Muscle of leg (tissue), 11 donors: ENCODE results near the gene UFC1. TPM values are rescaled to one million over a fixed set of nuclear protein-coding genes. Genes with fewer than 3 reads are reported as not detected.

ENCODE experiments used
- DNase-seq: peaks from one replicate; pipeline ENCODE4 v3.0.0; 2013
- H3K27ac ChIP-seq: one replicate; pipeline ENCODE4 v1.5.1; 2013; ENCODE audit warnings: mild to moderate bottlenecking, low read length, control low read depth
- H3K27me3 ChIP-seq: one replicate; pipeline ENCODE4 v1.6.1; 2013; ENCODE audit warnings: low read length; ENCODE audit not compliant: control insufficient read depth, insufficient read depth
- H3K36me3 ChIP-seq: one replicate; pipeline ENCODE4 v1.6.1; 2013; ENCODE audit warnings: low read length; ENCODE audit not compliant: control insufficient read depth, insufficient read depth
- H3K4me1 ChIP-seq: one replicate; pipeline ENCODE4 v1.6.1; 2013; ENCODE audit warnings: low read length; ENCODE audit not compliant: control insufficient read depth, insufficient read depth
- H3K4me3 ChIP-seq: one replicate; pipeline ENCODE4 v1.5.1; 2013; ENCODE audit warnings: low read length, control low read depth
- H3K9me3 ChIP-seq: replicated peaks from 2 replicates; pipeline ENCODE4 v1.6.1; 2013; ENCODE audit warnings: low read depth, low read length; ENCODE audit not compliant: control insufficient read depth
- WGBS: methylation state at CpG from one replicate; pipeline ENCODE4 v1.1.5; 2013; ENCODE audit warnings: missing lambda C conversion rate; ENCODE audit not compliant: insufficient coverage; 5-methylcytosine and 5-hydroxymethylcytosine counted together
- polyA plus RNA-seq, 8 donors: library from polyadenylated mRNA; unstranded; fragments of 120-200 nt; gene quantifications; one replicate each; pipeline versions ENCODE4 v1.2.1 to v1.2.3, GENCODE V29; 2013; ENCODE audit warnings: inconsistent platforms in 1 of 8, low replicate concordance in 1 of 8; ENCODE audit not compliant: insufficient read length in 8 of 8, insufficient read depth in 1 of 8
- total RNA-seq: library from RNA; stranded (reverse); fragments of 120-200 nt; gene quantifications from one replicate; pipeline ENCODE4 v1.2.4, GENCODE V29; 2013

The UFC1 gene
- total and polyA plus RNA-seq, 9 donors, result 79.8 to 132 (median 104) TPM

DNA sequence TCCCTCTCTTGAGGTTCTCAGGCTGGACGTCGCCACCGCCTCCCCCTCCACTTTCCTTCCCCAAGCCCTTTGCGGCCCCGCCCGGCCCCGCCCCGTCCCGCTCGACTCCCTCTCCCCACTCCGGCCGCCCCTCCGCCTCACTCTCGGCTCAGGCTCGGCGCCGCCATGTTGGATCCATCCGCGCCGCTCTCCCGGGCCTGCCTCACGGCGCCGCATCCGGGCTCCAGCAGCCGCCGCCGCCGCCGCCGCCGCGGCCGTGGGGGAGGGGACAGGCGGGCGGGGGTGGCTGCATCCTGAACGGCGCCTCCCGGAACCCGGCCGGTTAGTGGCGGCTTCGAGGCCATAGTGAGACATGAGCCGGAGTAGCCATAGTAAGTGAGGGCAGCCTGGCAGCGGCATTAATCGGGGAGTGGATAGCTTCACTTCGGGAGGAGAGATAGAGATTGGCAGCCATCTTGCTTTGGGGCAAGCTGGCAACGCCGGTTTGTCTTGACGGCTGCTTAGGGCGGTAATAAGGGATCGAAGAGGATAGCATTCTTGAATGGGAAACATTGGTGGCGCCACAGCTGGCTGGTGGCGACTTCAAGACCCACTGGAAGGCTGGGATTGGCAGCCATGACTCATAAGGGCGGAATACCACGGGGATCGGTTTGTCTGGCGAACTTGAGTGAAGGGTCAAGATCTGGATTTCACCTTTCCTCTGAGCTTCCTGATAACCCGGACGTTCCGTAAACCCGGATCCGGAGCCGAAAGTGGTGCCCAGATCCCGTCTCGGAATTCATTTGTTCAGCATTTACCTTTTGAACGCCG, 21.2 kb upstream of the UFC1 start, which contains the start of gene DEDD:
TSS of gene DEDD (minus strand) at position 258 of the 810 bp plus-strand sequence. CDS start 8,205 bp downstream, outside the sequence.
- WGBS, result under 1% methylated on average over 46 of the region's 68 CpGs
- DNase-seq, result peak; percentile 99
- Histone ChIP-seq H3K36me3 (peaks cover 21% of the 10 kb centered on the region), H3K27ac (peak within 1 kb of the TSS; percentile 96), H3K27me3 (no peaks in the 10 kb centered on the region), H3K9me3 (no peaks in the 10 kb centered on the region), H3K4me3 (peak within 1 kb of the TSS; percentile 68), H3K4me1 (peaks cover 33% of the 10 kb centered on the region)

DNA sequence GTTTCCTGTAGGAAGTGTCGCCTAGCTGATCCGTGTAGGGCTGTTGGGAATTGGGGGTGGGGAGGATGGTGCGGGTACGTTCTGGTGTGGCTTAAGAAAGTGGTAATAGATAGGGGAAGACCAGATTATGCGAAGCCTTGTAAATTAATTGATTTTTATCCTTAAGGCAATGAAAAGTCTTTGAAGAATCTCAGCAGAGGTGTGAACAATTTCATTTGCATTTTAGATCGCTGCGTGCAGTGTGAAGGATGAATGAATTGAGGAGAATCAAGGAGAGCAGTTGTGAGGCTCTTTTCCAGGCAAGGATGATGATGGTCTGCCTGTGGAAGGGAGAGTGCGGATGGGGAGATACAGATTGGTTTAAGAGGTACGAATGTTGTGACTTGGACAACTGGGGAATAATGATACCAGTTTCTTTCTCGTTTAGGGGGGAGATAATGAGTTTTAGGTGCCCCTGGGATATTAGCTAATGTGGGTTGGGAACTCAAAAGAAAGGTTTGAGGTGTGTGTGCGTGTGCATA, 20.5 kb upstream of the UFC1 start:
- H3K9me3 ChIP-seq, result no peaks in the 10 kb centered on the region
- H3K4me1 ChIP-seq, result peaks cover 34% of the 10 kb centered on the region
- DNase-seq, result no peak
- 2% methylated on average over 11 of the region's 11 CpGs for WGBS
- H3K27ac ChIP-seq, result peak overlapping the region; percentile 96
- H3K36me3 ChIP-seq, result peaks cover 15% of the 10 kb centered on the region
- peak overlapping the region; percentile 68 for H3K4me3 ChIP-seq
- H3K27me3 ChIP-seq, result no peaks in the 10 kb centered on the region

DNA sequence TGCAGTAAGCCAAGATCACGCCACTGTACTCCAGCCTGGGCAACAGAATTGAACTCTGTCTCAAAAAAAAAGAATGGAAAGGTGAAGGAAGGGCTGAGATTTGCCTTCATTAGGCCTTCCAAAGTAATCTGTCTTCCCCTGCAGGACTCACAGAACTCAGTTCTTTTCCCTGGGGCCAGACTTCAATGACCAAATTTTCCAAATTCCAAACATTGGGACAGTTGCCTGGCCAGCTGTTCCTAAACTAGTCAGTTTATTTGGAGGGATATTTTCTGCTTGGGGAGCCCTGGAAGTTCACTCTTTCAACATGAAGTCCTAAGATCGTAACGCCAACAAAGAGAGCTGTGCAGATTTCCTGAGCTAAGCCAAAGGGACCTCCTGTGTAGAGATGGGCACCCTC, 15.9 kb upstream of the UFC1 start:
- H3K4me1 ChIP-seq, result peaks cover 17% of the 10 kb centered on the region
- no peaks in the 10 kb centered on the region for H3K27me3 ChIP-seq
- H3K36me3 ChIP-seq, result no peaks in the 10 kb centered on the region
- 33% methylated on average over 1 of the region's 3 CpGs for WGBS
- H3K9me3 ChIP-seq, result no peaks in the 10 kb centered on the region
- H3K4me3 ChIP-seq, result no peak overlapping the region
- H3K27ac ChIP-seq, result peak overlapping the region; percentile 4
- peak; percentile 80 for DNase-seq

DNA sequence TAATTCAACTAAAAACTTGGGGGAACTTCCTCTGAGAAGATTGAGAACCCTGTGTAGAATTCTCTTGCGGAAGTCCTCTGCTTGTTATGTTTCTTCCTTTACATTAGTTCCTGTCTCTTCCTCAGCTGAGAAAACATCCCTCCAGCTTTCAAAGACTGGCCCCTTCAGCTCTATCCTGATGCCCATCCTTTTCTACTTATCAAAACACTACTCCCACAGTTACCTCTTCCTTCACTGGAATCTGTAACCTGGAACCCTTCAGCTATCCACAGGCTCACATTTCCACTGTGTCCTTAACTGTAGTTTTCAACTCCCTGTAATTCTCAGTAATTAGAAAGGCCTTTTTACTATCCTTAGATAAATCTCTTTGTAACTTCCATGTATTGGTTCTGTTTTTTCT, 15.3 kb upstream of the UFC1 start:
- Histone ChIP-seq H3K27me3 (no peaks in the 10 kb centered on the region), H3K27ac (no peak overlapping the region), H3K36me3 (no peaks in the 10 kb centered on the region), H3K9me3 (no peaks in the 10 kb centered on the region), H3K4me1 (peaks cover 16% of the 10 kb centered on the region), H3K4me3 (no peak overlapping the region)
- no peak for DNase-seq
- 67% methylated on average over 1 of the region's 1 CpG for WGBS

DNA sequence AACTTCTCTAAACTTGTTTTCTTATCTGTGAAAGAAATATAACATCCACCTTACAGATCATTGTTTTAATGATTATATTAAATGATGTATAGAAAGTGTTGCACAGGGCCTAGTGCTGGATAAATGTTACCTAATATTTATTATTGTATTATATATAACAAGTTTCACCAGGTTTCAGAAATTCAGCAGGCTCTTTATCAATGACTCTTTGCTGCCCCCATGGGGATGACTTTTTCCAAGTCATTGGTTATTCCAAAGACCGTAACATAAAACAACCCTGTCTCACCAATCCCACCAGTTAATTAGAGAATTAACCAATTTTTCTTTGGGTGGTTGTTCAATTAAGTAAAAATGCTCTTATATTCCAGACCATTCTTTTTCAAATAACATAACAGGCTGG, 14.0 kb upstream of the UFC1 start:
- DNase-seq, result peak; percentile 74
- WGBS, result no CpG with 5 or more reads among the region's 1 CpG
- H3K4me3 ChIP-seq, result no peak overlapping the region
- no peaks in the 10 kb centered on the region for H3K9me3 ChIP-seq
- peaks cover 10% of the 10 kb centered on the region for H3K4me1 ChIP-seq
- H3K27me3 ChIP-seq, result no peaks in the 10 kb centered on the region
- no peaks in the 10 kb centered on the region for H3K36me3 ChIP-seq
- no peak overlapping the region for H3K27ac ChIP-seq

DNA sequence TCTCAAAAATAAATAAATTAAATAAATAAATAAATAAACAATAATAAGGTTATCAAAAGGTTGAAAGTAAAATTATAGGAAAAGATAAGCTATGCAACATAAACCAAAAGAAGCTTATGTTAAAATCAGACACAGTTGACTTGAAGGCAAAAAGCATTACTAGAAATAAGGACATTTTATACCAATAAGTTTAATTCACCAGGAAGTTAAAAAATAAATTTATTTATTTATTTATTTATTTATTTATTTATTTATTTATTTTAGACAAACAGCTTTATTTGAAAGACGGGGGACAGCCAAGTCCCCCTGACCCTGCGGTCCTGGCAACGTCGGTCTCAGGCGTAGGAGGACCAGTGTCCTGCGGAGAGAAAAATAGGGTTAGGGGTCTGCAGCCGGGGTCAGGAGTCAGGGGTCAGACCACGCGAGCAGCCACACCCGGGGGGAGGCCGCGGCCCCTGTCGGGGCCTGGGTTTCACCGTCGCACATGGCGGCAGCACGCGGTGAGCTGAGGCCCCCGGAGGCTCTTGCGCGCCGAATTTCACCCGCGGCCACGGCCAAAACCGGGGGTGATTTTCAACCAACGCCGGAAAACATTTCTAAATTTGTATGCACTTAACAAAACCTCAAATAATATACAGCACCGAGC, 12.9 kb upstream of the UFC1 start:
- Histone ChIP-seq H3K27me3 (no peaks in the 10 kb centered on the region), H3K4me1 (peaks cover 10% of the 10 kb centered on the region), H3K36me3 (no peaks in the 10 kb centered on the region), H3K9me3 (no peaks in the 10 kb centered on the region), H3K4me3 (no peak overlapping the region), H3K27ac (no peak overlapping the region)
- WGBS, result 89% methylated on average over 15 of the region's 29 CpGs
- no peak for DNase-seq

DNA sequence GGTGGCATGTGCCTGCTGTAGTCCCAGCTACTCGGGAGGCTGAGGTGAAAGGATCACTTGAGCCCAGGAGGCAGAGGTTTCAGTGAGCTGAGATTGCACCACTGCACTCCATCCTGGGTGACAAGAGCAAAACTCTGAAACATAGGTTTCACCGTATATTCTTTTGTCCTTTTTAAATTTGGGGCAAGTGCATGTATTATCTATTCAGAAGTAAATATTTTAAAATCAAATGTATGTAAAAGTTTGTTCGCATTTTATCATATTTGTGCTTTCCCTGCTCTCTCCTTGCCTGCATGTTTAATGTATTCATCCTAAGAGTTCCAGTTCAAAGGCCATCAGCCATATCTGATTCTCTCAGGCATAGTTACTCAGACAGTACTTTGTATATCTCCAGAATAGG, 7.9 kb upstream of the UFC1 start:
- no peak overlapping the region for H3K27ac ChIP-seq
- no peaks in the 10 kb centered on the region for H3K27me3 ChIP-seq
- H3K4me3 ChIP-seq, result no peak overlapping the region
- no peaks in the 10 kb centered on the region for H3K36me3 ChIP-seq
- no peaks in the 10 kb centered on the region for H3K9me3 ChIP-seq
- 56% methylated on average over 1 of the region's 3 CpGs for WGBS
- no peak for DNase-seq
- H3K4me1 ChIP-seq, result no peaks in the 10 kb centered on the region

DNA sequence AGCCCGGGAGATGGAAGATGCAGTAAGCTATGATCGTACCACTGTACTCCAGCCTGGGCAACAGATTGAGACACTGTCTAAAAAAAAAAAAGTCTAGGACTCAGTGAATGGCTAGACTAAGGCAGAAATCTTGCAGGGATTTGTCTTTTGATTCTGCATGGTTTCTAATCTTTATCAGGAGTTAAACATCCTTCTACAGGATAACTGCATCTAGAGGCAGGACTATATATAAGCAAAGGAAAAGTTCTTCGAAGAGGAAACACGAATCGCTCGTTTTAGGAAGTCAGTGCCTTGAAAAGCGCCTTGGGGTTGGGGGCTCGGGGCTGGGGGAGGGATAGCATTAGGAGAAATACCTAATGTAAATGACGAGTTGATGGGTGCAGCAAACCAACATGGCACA, 602 bp upstream of the UFC1 start:
- peak overlapping the region; percentile 91 for H3K27ac ChIP-seq
- DNase-seq, result no peak

DNA sequence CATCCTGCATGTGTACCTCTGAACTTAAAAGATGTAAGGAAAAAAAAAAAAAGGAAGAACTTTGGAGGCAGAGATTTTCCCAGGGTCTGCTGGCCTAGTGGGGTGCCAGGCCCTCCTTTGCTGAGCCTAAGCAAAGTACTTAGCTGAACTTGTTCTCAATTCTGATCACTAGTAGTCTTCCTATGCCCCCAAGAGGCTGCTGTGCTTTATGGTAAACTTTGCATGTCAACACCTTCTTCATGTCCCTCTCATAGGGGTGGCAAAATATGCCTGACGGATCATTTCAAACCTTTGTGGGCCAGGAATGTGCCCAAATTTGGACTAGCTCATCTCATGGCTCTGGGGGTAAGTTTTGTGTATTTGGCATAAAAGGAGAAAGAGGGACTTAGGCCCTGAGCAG, 4.1 kb downstream of the UFC1 start:
- H3K4me1 ChIP-seq, result peaks cover 28% of the 10 kb centered on the region
- no CpG with 5 or more reads among the region's 1 CpG for WGBS

More for the DNA sequence above, 602 bp upstream of the UFC1 start:
- no peaks in the 10 kb centered on the region for H3K9me3 ChIP-seq
- peaks cover 16% of the 10 kb centered on the region for H3K36me3 ChIP-seq
- peaks cover 6% of the 10 kb centered on the region for H3K4me1 ChIP-seq
- H3K27me3 ChIP-seq, result no peaks in the 10 kb centered on the region
- H3K4me3 ChIP-seq, result peak overlapping the region; percentile 56
- whole genome bisulfite sequencing, result no CpG with 5 or more reads among the region's 9 CpGs

DNA sequence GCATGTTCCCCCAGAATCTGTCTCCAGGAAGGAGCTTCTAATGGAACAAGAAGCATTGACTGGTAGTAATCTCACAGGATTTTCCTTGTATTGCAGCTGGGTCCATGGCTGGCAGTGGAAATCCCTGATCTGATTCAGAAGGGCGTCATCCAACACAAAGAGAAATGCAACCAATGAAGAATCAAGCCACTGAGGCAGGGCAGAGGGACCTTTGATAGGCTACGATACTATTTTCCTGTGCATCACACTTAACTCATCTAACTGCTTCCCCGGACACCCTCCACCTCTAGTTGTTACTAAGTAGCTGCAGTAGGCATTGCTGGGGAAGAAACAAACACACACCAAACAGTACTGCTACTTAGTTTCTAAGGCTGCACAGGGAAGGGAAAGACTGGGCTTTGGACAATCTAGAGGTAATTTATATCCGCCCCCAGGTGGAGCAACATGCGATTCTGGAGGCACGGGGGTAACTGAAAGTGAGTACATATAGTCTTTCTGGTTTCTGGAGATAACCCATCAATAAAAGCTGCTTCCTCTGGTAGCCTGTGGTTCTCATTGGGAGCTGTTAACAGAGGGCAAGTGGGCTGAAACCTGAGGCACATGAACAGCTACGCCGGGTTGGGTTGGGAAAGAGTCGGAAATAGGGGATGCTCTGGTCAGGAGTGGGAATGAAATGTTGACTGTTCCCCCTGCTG, 4.7 kb downstream of the UFC1 start:
- H3K4me3 ChIP-seq, result no peak overlapping the region

More for the DNA sequence above, 4.1 kb downstream of the UFC1 start:
- no peak for DNase-seq
- no peak overlapping the region for H3K27ac ChIP-seq
- no peaks in the 10 kb centered on the region for H3K27me3 ChIP-seq
- H3K36me3 ChIP-seq, result peaks cover 48% of the 10 kb centered on the region
- H3K4me3 ChIP-seq, result no peak overlapping the region
- no peaks in the 10 kb centered on the region for H3K9me3 ChIP-seq

More for the DNA sequence above, 4.7 kb downstream of the UFC1 start:
- no peaks in the 10 kb centered on the region for H3K27me3 ChIP-seq
- H3K4me1 ChIP-seq, result peaks cover 25% of the 10 kb centered on the region
- H3K36me3 ChIP-seq, result peaks cover 52% of the 10 kb centered on the region
- DNase-seq, result no peak
- 61% methylated on average over 5 of the region's 9 CpGs for WGBS
- no peaks in the 10 kb centered on the region for H3K9me3 ChIP-seq
- peak overlapping the region; percentile 87 for H3K27ac ChIP-seq
